Parathyroid adenoma (tissue), 2 donors: ENCODE results near the gene MCAT.

Experiments
- H2AFZ ChIP-seq: fragments of 300-600 bp; sonication (generic); one replicate; pipeline ENCODE4 v1.7.0; 2017; ENCODE audit warnings: antibody characterized with exemption, mild to moderate bottlenecking
- H3K27ac ChIP-seq: fragments of 300-600 bp; sonication (generic); one replicate; pipeline ENCODE4 v1.7.0; 2017
- H3K27me3 ChIP-seq: fragments of 300-600 bp; sonication (generic); one replicate; pipeline ENCODE4 v1.7.0; 2017; ENCODE audit warnings: low read length; ENCODE audit not compliant: control insufficient read depth, insufficient read depth
- H3K36me3 ChIP-seq: fragments of 300-600 bp; sonication (generic); one replicate; pipeline ENCODE4 v1.7.0; 2017; ENCODE audit warnings: low read length; ENCODE audit not compliant: control insufficient read depth, insufficient read depth
- H3K4me1 ChIP-seq: fragments of 300-600 bp; sonication (generic); one replicate; pipeline ENCODE4 v1.7.0; 2017; ENCODE audit warnings: control low read depth
- H3K4me2 ChIP-seq: fragments of 300-600 bp; sonication (generic); one replicate; pipeline ENCODE4 v1.7.0; 2017; ENCODE audit warnings: low read length
- H3K4me3 ChIP-seq: fragments of 300-600 bp; sonication (generic); one replicate; pipeline ENCODE4 v1.7.0; 2017; ENCODE audit warnings: low read depth, low read length
- H3K79me2 ChIP-seq: fragments of 300-600 bp; sonication (generic); one replicate; pipeline ENCODE4 v1.7.0; 2017; ENCODE audit warnings: control low read depth
- H3K9ac ChIP-seq: fragments of 300-600 bp; sonication (generic); one replicate; pipeline ENCODE4 v1.7.0; 2017; ENCODE audit warnings: mild to moderate bottlenecking
- H3K9me3 ChIP-seq: fragments of 300-600 bp; sonication (generic); one replicate; pipeline ENCODE4 v1.7.0; 2017; ENCODE audit warnings: low read length; ENCODE audit not compliant: control insufficient read depth
- TF ChIP-seq, protein P1 (sequence below): fragments of 300-600 bp; sonication (generic); IDR thresholded peaks from one replicate; pipeline ENCODE4 v1.7.0; 2017; ENCODE audit warnings: antibody characterized with exemption, mild to moderate bottlenecking
- donor health status: primary hyperparathyroidism.

Gene MCAT

DNA sequence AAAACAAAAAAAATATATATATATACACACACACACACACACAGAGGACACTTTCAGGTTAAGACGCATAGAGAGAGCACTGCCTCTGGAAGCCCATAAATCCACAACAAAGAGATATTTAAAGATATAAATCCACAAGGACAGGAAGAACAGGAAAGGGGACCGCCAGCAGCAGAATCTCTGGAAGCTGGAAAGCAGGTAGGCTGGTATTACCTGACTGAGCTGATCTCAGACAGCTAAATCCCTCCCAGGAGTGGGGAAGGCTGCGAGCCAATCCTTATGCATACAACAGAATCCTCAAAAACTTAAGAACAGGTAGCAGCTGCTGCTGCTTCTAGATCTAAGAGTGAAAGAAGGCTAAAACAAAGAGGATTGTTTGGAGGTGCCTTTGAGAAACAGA, 1.8 kb upstream of the MCAT start:
- Histone ChIP-seq H3K4me2 (no peak overlapping the region), H3K36me3 (no peaks in the 10 kb centered on the region), H3K4me1 (peaks cover 3% of the 10 kb centered on the region), H3K9ac (no peak overlapping the region), H3K27ac (no peak overlapping the region), H3K9me3 (no peaks in the 10 kb centered on the region), H3K4me3 (no peak overlapping the region), H3K27me3 (no peaks in the 10 kb centered on the region), H3K79me2 (peaks cover 8% of the 10 kb centered on the region), H2AFZ (no peak overlapping the region)
- TF ChIP-seq, protein P1, sequence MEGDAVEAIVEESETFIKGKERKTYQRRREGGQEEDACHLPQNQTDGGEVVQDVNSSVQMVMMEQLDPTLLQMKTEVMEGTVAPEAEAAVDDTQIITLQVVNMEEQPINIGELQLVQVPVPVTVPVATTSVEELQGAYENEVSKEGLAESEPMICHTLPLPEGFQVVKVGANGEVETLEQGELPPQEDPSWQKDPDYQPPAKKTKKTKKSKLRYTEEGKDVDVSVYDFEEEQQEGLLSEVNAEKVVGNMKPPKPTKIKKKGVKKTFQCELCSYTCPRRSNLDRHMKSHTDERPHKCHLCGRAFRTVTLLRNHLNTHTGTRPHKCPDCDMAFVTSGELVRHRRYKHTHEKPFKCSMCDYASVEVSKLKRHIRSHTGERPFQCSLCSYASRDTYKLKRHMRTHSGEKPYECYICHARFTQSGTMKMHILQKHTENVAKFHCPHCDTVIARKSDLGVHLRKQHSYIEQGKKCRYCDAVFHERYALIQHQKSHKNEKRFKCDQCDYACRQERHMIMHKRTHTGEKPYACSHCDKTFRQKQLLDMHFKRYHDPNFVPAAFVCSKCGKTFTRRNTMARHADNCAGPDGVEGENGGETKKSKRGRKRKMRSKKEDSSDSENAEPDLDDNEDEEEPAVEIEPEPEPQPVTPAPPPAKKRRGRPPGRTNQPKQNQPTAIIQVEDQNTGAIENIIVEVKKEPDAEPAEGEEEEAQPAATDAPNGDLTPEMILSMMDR = no peak

DNA sequence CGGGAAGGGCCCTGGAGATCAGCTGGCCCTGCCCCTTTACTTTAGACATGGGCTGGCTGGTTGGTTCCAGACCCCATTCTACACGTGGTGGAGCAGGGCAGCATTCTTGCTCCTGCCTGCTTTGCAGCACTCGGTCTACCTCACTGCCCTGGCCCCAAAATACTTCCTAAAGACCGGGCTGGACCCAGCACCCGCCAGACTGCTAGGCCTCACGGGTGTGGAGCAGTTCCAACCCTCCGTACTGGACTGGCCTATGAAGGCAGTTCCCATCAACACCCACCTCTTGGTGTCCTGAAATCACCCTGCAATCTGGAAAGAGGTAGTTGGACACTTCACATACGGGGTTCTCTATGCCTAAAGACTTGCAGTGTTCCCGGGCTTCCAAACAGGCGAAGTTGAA, 6.4 kb downstream of the MCAT start:
- TF ChIP-seq, protein P1 = no peak
- no peak overlapping the region for H3K4me3 ChIP-seq
- H3K27ac ChIP-seq = no peak overlapping the region
- H3K9ac ChIP-seq = no peak overlapping the region
- H3K36me3 ChIP-seq = no peaks in the 10 kb centered on the region
- H3K4me2 ChIP-seq = no peak overlapping the region
- H3K4me1 ChIP-seq = peaks cover under 1% of the 10 kb centered on the region
- H3K27me3 ChIP-seq = no peaks in the 10 kb centered on the region
- no peak overlapping the region for H2AFZ ChIP-seq
- peaks cover under 1% of the 10 kb centered on the region for H3K79me2 ChIP-seq
- H3K9me3 ChIP-seq = no peaks in the 10 kb centered on the region

DNA sequence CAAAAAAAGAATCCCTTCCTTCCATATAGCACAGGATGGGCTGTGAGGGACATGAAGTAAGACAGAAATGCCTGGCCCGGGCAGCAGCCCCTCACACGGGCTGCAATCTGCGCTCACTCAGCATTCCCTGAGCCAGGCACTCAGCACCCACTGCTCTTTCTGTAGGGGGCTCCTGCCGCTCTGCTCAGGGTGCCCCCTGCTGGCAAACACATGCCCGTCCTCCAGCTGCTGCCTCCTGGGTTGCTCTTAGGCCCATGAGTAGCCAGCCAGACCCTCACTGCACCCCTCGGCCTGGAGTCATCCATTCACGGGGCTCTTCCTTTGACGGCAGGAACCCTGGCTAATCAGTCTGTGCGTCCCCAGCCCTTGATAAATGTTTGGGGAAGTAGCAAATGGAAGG, 6.9 kb downstream of the MCAT start:
- H3K79me2 ChIP-seq = no peaks in the 10 kb centered on the region
- H3K4me3 ChIP-seq = no peak overlapping the region
- H3K27ac ChIP-seq = peak overlapping the region; percentile 42
- TF ChIP-seq, protein P1 = peak; percentile 28
- no peaks in the 10 kb centered on the region for H3K36me3 ChIP-seq
- H3K4me1 ChIP-seq = no peaks in the 10 kb centered on the region
- no peaks in the 10 kb centered on the region for H3K27me3 ChIP-seq
- H2AFZ ChIP-seq = no peak overlapping the region
- H3K4me2 ChIP-seq = no peak overlapping the region
- no peaks in the 10 kb centered on the region for H3K9me3 ChIP-seq
- H3K9ac ChIP-seq = no peak overlapping the region

DNA sequence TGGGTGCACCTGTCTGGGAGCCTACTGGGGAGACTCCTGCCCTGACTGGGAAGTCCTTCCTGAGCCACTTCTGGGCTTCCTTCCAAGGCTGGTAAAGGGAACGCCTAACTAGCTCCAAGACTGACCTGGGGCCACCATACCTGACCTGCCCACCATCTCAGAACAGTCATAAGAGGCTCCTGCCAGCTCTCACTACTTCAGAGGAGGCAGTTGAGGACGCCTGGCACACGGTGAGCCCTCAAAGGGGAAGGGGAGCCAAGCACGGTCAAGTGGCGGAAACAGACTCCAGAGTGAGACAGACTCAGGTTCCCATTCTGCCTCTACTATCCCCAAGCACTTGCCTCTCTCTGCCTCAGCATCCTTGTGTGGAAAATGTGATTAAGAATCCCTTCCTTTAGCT, 7.6 kb downstream of the MCAT start:
- no peaks in the 10 kb centered on the region for H3K9me3 ChIP-seq
- H3K27me3 ChIP-seq = no peaks in the 10 kb centered on the region
- no peak overlapping the region for H3K9ac ChIP-seq
- H3K4me1 ChIP-seq = no peaks in the 10 kb centered on the region
- H3K4me3 ChIP-seq = no peak overlapping the region
- H2AFZ ChIP-seq = no peak overlapping the region
- H3K4me2 ChIP-seq = no peak overlapping the region
- no peaks in the 10 kb centered on the region for H3K36me3 ChIP-seq
- TF ChIP-seq, protein P1 = no peak
- no peak overlapping the region for H3K27ac ChIP-seq
- H3K79me2 ChIP-seq = no peaks in the 10 kb centered on the region

DNA sequence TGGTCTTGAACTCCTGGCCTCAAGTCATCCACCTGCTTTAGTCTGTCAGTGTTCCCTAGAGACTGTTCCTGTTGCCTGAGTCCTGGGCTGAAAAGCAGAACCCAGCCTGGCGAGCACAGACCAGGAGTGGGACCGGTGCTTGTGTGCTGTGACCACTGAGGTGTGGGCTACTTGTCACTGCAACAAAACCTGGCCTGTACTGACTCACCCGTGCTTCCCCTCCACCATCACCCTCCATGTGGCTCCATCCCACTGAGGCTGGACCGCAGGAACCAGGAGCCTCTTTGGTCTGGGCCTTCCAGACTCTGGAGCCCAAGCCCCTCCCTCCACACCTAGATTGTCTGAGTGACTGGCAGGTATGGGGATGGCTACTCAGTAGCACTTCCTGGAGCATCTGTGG, 8.6 kb downstream of the MCAT start:
- Histone ChIP-seq H3K27ac (no peak overlapping the region), H3K36me3 (no peaks in the 10 kb centered on the region), H3K4me2 (no peak overlapping the region), H3K79me2 (no peaks in the 10 kb centered on the region), H3K9me3 (no peaks in the 10 kb centered on the region), H3K4me1 (no peaks in the 10 kb centered on the region), H3K9ac (no peak overlapping the region), H2AFZ (no peak overlapping the region), H3K4me3 (no peak overlapping the region), H3K27me3 (no peaks in the 10 kb centered on the region)
- TF ChIP-seq, protein P1 = no peak
